IMR-90 (cell line): ENCODE data around the gene DEPDC5. TPM values are rescaled to one million over a fixed set of nuclear protein-coding genes. Genes with fewer than 3 reads are reported as not detected.

Experiments used
- ATAC-seq: fragments of 200-7000 bp; cut with Tn5 transposase; 2 replicates; pipeline ENCODE4 v1.9.1; 2020; ENCODE audit warnings: low read depth, mild to moderate bottlenecking, moderate library complexity
- BruUV-seq: library from RNA; stranded (reverse); fragments of 400-500 nt; replicated peaks from 2 replicates; lab custom pipeline; 2021; lab: Mats Ljungman, UMichigan
- CTCF ChIA-PET: fragments of 300-600 bp; formaldehyde crosslinking; extraction: SDS; loops from one replicate; lab custom pipeline; 2021; ENCODE audit warnings: antibody characterized with exemption; lab: Yijun Ruan, JAX
- POLR2A ChIA-PET: fragments of 300-600 bp; sonication (Branson Sonifier 250); formaldehyde crosslinking; loops from one replicate; lab custom pipeline; 2022; ENCODE audit warnings: antibody characterized with exemption; ENCODE audit not compliant: unreplicated experiment; lab: Charles Lee
- DNase-seq: peaks from one replicate; pipeline ENCODE4 v3.0.0; 2013
- H2AFZ ChIP-seq: replicated peaks from 2 replicates; pipeline ENCODE3; 2013; ENCODE audit warnings: low read length, mild to moderate bottlenecking; ENCODE audit not compliant: poor library complexity
- H2AK5ac ChIP-seq: 2 replicates; pipeline ENCODE4 v1.6.1; 2013; ENCODE audit warnings: low read depth, low read length, inconsistent platforms
- H2AK9ac ChIP-seq: replicated peaks from 2 replicates; pipeline ENCODE3; 2013; ENCODE audit warnings: mild to moderate bottlenecking, low read depth, low read length, moderate library complexity; ENCODE audit not compliant: poor library complexity
- H2BK120ac ChIP-seq: 2 replicates; pipeline ENCODE4 v1.6.1; 2013; ENCODE audit warnings: low read depth, low read length, inconsistent platforms
- H2BK15ac ChIP-seq: 3 replicates; pipeline ENCODE4 v1.6.1; 2013; ENCODE audit warnings: low read depth, low read length, inconsistent platforms
- H2BK20ac ChIP-seq: 2 replicates; pipeline ENCODE4 v1.6.1; 2013; ENCODE audit warnings: low read depth, mild to moderate bottlenecking, inconsistent platforms, low read length, moderate library complexity
- H2BK5ac ChIP-seq: 2 replicates; pipeline ENCODE4 v1.6.1; 2013; ENCODE audit warnings: mild to moderate bottlenecking, low read depth, low read length, inconsistent platforms; ENCODE audit not compliant: poor library complexity, severe bottlenecking
- H3K14ac ChIP-seq: replicated peaks from 2 replicates; pipeline ENCODE4 v1.6.1; 2013; ENCODE audit warnings: low read depth, low read length, inconsistent platforms
- H3K18ac ChIP-seq: 2 replicates; pipeline ENCODE4 v1.6.1; 2013; ENCODE audit warnings: low read depth, low read length, control low read depth
- H3K23ac ChIP-seq: 2 replicates; pipeline ENCODE4 v1.6.1; 2013; ENCODE audit warnings: low read depth, low read length, inconsistent platforms
- H3K27ac ChIP-seq: 2 replicates; pipeline ENCODE4 v1.5.1; 2013; ENCODE audit warnings: mild to moderate bottlenecking, control low read depth, low read length; ENCODE audit not compliant: insufficient read depth
- H3K27me3 ChIP-seq: 2 replicates; pipeline ENCODE4 v1.6.1; 2013; ENCODE audit warnings: low read length; ENCODE audit not compliant: control insufficient read depth, insufficient read depth
- H3K36me3 ChIP-seq: 2 replicates; pipeline ENCODE4 v1.6.1; 2013; ENCODE audit warnings: low read length, mixed read lengths; ENCODE audit not compliant: control insufficient read depth, insufficient read depth
- H3K4ac ChIP-seq: 2 replicates; pipeline ENCODE4 v1.6.1; 2013; ENCODE audit warnings: low read depth, low read length, inconsistent platforms
- H3K4me1 ChIP-seq: 2 replicates; pipeline ENCODE4 v1.6.1; 2013; ENCODE audit warnings: low read length, mixed read lengths; ENCODE audit not compliant: control insufficient read depth, insufficient read depth
- H3K4me2 ChIP-seq: 2 replicates; pipeline ENCODE4 v1.6.1; 2013; ENCODE audit warnings: low read depth, mild to moderate bottlenecking, control low read depth, low read length, moderate library complexity
- H3K4me3 ChIP-seq: 2 replicates; pipeline ENCODE4 v1.5.1; 2013; ENCODE audit warnings: low read depth, mild to moderate bottlenecking, control low read depth, low read length, moderate library complexity; ENCODE audit not compliant: insufficient read depth
- H3K56ac ChIP-seq: 2 replicates; pipeline ENCODE4 v1.6.1; 2013; ENCODE audit warnings: low read length, inconsistent platforms; ENCODE audit not compliant: insufficient read depth; ENCODE audit errors: extremely low read depth
- H3K79me1 ChIP-seq, 2 experiments: 2 replicates each; pipeline ENCODE4 v1.6.1; 2013; ENCODE audit warnings: low read length in 2 of 2, inconsistent platforms in 1 of 2, low read depth in 1 of 2
- H3K9ac ChIP-seq: 2 replicates; pipeline ENCODE4 v1.6.1; 2013; ENCODE audit warnings: low read depth, low read length, control low read depth
- H3K9me1 ChIP-seq: 2 replicates; pipeline ENCODE4 v1.6.1; 2013; ENCODE audit warnings: low read length, inconsistent platforms; ENCODE audit not compliant: insufficient read depth
- H3K9me3 ChIP-seq: 2 replicates; pipeline ENCODE4 v1.6.1; 2013; ENCODE audit warnings: low read length; ENCODE audit not compliant: control insufficient read depth, insufficient read depth
- H4K20me1 ChIP-seq: 2 replicates; pipeline ENCODE4 v1.6.1; 2013; ENCODE audit warnings: low read length, inconsistent platforms; ENCODE audit not compliant: insufficient read depth
- H4K5ac ChIP-seq: 2 replicates; pipeline ENCODE4 v1.6.1; 2013; ENCODE audit warnings: mild to moderate bottlenecking, low read depth, low read length, control low read depth
- H4K8ac ChIP-seq, 2 experiments: 2 replicates each; pipeline ENCODE4 v1.6.1; 2013; ENCODE audit warnings: low read depth in 2 of 2, low read length in 2 of 2, control low read depth in 1 of 2, inconsistent platforms in 1 of 2
- H4K91ac ChIP-seq: 2 replicates; pipeline ENCODE4 v1.6.1; 2013; ENCODE audit warnings: low read depth, low read length, inconsistent platforms; ENCODE audit not compliant: insufficient read depth
- BHLHE40 ChIP-seq: fragments of 150-350 bp; IDR thresholded peaks from 2 replicates; pipeline ENCODE4 v1.6.1; 2016; ENCODE audit warnings: mild to moderate bottlenecking, low read depth, low read length
- CEBPB ChIP-seq: IDR thresholded peaks from 2 replicates; pipeline ENCODE4 v1.6.1; 2012; ENCODE audit warnings: low read depth, low read length, improper control_type of control experiment
- CHD1 ChIP-seq: IDR thresholded peaks from 2 replicates; pipeline ENCODE4 v1.6.1; 2012; ENCODE audit warnings: low read depth, low read length, improper control_type of control experiment
- FOS ChIP-seq: fragments of 150-350 bp; IDR thresholded peaks from 2 replicates; pipeline ENCODE4 v1.6.1; 2016; ENCODE audit warnings: low read depth, low read length
- MAFK ChIP-seq: IDR thresholded peaks from 2 replicates; pipeline ENCODE4 v1.6.1; 2012; ENCODE audit warnings: low read depth, low read length, improper control_type of control experiment
- MAZ ChIP-seq: IDR thresholded peaks from 2 replicates; pipeline ENCODE4 v1.6.1; 2012; ENCODE audit warnings: low read depth, mild to moderate bottlenecking, low read length, improper control_type of control experiment, moderate library complexity, borderline replicate concordance
- MXI1 ChIP-seq: IDR thresholded peaks from 2 replicates; pipeline ENCODE4 v1.6.1; 2012; ENCODE audit warnings: low read depth, mild to moderate bottlenecking, low read length, moderate library complexity, borderline replicate concordance
- NFE2L2 ChIP-seq: fragments of 150-350 bp; IDR thresholded peaks from 2 replicates; pipeline ENCODE4 v1.6.1; 2016; ENCODE audit warnings: low read depth, mild to moderate bottlenecking, low read length
- POLR2A ChIP-seq: IDR thresholded peaks from 2 replicates; pipeline ENCODE4 v1.6.1; 2012; ENCODE audit warnings: mild to moderate bottlenecking, low read depth, low read length
- RAD21 ChIP-seq: IDR thresholded peaks from 2 replicates; pipeline ENCODE4 v1.6.1; 2012; ENCODE audit warnings: low read length, improper control_type of control experiment
- RCOR1 ChIP-seq: IDR thresholded peaks from 2 replicates; pipeline ENCODE4 v1.6.1; 2012; ENCODE audit warnings: mild to moderate bottlenecking, low read length, improper control_type of control experiment; ENCODE audit not compliant: insufficient replicate concordance
- RFX5 ChIP-seq: IDR thresholded peaks from 2 replicates; pipeline ENCODE4 v1.8.0; 2012; ENCODE audit warnings: low read depth, mild to moderate bottlenecking, low read length, moderate library complexity
- SMC3 ChIP-seq: fragments of 150-350 bp; IDR thresholded peaks from 2 replicates; pipeline ENCODE4 v1.6.1; 2016; ENCODE audit warnings: low read depth, mild to moderate bottlenecking, antibody characterized with exemption, low read length, moderate library complexity
- WGBS, 2 experiments: methylation state at CpG; one replicate each; pipeline versions ENCODE4 v1.1.5 to v1.1.7; 2013; ENCODE audit warnings: missing lambda C conversion rate in 2 of 2; ENCODE audit not compliant: insufficient read length in 1 of 2; ENCODE audit errors: extremely low coverage in 2 of 2; 5-methylcytosine and 5-hydroxymethylcytosine counted together
- dilution Hi-C: fragments of 300-500 bp; cut with HindIII; formaldehyde crosslinking; loops from one replicate; pipeline ENCODE4 v1.14.3; 2018; ENCODE audit warnings: low sequenced_read_pairs; ENCODE audit not compliant: unreplicated experiment
- in situ Hi-C: fragments of 300-500 bp; cut with MboI; formaldehyde crosslinking; loops from 3 replicates; pipeline ENCODE4 v1.14.3; 2019; ENCODE audit warnings: low sequenced_read_pairs, inconsistent platforms, mixed read lengths
- intact Hi-C: fragments of 100-400 bp; cut with micrococcal nuclease; formaldehyde crosslinking; loops from 2 replicates; pipeline ENCODE4 v1.10.0; 2022
- polyA plus RNA-seq, 3 experiments: library from polyadenylated mRNA; depleted of rRNA; stranded (reverse); fragments of >200 nt; gene quantifications; 2 replicates each; pipeline ENCODE4 v1.2.3, GENCODE V29; 2012; ENCODE audit warnings: low replicate concordance in 1 of 3
- total RNA-seq: library from RNA; depleted of rRNA; stranded (reverse); fragments of >200 nt; gene quantifications from 2 replicates; pipeline ENCODE4 v1.2.3, GENCODE V29; 2012
- TF ChIP-seq, protein P1 (sequence below): fragments of 150-350 bp; IDR thresholded peaks from 2 replicates; pipeline ENCODE4 v1.6.1; 2017; ENCODE audit warnings: mild to moderate bottlenecking, antibody characterized with exemption, low read length, low read depth
- TF ChIP-seq, protein P2 (sequence below): fragments of 150-350 bp; IDR thresholded peaks from 2 replicates; pipeline ENCODE4 v1.6.1; 2016; ENCODE audit warnings: low read depth, mild to moderate bottlenecking, low read length, moderate library complexity, borderline replicate concordance
- TF ChIP-seq, protein P3 (sequence below): conservative IDR thresholded peaks from 2 replicates; pipeline ENCODE4 v1.5.1; 2012; ENCODE audit warnings: mild to moderate bottlenecking, low read depth, low read length, improper control_type of control experiment

Gene DEPDC5
- total and polyA plus RNA-seq, 2 of the 4 experiments (the other 2 are of a cell fraction), result 6.6 to 12.9 TPM

DNA sequence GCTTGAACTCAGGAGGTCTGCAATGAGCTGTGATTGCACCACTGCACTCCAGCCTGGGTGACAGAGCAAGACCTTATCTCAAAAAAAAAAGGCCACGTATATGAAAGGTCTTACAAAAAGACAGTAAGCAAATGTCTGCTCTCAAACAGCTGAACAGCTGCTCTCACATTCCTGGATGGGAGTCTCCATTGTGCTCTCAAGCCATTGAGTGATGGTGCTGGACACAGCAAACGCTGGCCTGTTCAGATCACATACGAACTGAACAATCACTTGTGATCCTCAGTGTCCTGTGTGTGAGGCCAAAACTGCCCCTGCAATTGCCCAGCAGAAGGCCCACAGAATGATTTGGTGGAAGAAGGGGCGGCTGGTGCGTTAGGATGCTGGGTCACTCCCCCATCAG lies 156.2 kb downstream of the DEPDC5 start:
- DNase-seq, result no peak
- Histone ChIP-seq H2AFZ (no peak overlapping the region), H3K9me3 (no peaks in the 10 kb centered on the region), H3K27me3 (no peaks in the 10 kb centered on the region), H3K4ac (no peak overlapping the region), H3K9me1 (peaks cover 10% of the 10 kb centered on the region), H4K5ac (no peak overlapping the region), H3K4me3 (no peak overlapping the region), H4K20me1 (no peaks in the 10 kb centered on the region), H3K14ac (no peak overlapping the region), H2BK5ac (no peak overlapping the region), H2AK5ac (no peak overlapping the region), H2AK9ac (no peak overlapping the region), H3K79me1 (no peaks in the 10 kb centered on the region), H2BK120ac (no peak overlapping the region), H2BK15ac (no peak overlapping the region), H3K18ac (no peak overlapping the region), H3K4me2 (no peak overlapping the region), H3K56ac (no peak overlapping the region), H4K8ac (no peak overlapping the region), H4K91ac (no peak overlapping the region), H3K9ac (no peak overlapping the region), H3K36me3 (peaks cover 13% of the 10 kb centered on the region), H3K23ac (no peak overlapping the region), H3K4me1 (peaks cover 4% of the 10 kb centered on the region; the same call in 1 of the 2 replicates), H2BK20ac (no peak overlapping the region), H3K27ac (no peak overlapping the region)
- no peak for TF ChIP-seq CEBPB
- no peak for TF ChIP-seq POLR2A
- TF ChIP-seq, protein P1, sequence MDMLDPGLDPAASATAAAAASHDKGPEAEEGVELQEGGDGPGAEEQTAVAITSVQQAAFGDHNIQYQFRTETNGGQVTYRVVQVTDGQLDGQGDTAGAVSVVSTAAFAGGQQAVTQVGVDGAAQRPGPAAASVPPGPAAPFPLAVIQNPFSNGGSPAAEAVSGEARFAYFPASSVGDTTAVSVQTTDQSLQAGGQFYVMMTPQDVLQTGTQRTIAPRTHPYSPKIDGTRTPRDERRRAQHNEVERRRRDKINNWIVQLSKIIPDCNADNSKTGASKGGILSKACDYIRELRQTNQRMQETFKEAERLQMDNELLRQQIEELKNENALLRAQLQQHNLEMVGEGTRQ, result no peak
- no peak for TF ChIP-seq NFE2L2
- TF ChIP-seq RCOR1, result no peak
- TF ChIP-seq FOS, result no peak
- no peak for TF ChIP-seq RAD21
- no peak for TF ChIP-seq SMC3
- TF ChIP-seq, protein P2, sequence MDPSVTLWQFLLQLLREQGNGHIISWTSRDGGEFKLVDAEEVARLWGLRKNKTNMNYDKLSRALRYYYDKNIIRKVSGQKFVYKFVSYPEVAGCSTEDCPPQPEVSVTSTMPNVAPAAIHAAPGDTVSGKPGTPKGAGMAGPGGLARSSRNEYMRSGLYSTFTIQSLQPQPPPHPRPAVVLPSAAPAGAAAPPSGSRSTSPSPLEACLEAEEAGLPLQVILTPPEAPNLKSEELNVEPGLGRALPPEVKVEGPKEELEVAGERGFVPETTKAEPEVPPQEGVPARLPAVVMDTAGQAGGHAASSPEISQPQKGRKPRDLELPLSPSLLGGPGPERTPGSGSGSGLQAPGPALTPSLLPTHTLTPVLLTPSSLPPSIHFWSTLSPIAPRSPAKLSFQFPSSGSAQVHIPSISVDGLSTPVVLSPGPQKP, result no peak
- TF ChIP-seq, protein P3, sequence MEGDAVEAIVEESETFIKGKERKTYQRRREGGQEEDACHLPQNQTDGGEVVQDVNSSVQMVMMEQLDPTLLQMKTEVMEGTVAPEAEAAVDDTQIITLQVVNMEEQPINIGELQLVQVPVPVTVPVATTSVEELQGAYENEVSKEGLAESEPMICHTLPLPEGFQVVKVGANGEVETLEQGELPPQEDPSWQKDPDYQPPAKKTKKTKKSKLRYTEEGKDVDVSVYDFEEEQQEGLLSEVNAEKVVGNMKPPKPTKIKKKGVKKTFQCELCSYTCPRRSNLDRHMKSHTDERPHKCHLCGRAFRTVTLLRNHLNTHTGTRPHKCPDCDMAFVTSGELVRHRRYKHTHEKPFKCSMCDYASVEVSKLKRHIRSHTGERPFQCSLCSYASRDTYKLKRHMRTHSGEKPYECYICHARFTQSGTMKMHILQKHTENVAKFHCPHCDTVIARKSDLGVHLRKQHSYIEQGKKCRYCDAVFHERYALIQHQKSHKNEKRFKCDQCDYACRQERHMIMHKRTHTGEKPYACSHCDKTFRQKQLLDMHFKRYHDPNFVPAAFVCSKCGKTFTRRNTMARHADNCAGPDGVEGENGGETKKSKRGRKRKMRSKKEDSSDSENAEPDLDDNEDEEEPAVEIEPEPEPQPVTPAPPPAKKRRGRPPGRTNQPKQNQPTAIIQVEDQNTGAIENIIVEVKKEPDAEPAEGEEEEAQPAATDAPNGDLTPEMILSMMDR, result no peak
- no peak for TF ChIP-seq MAZ
- TF ChIP-seq BHLHE40, result no peak
- no peak for TF ChIP-seq MXI1
- TF ChIP-seq CHD1, result no peak
- TF ChIP-seq MAFK, result no peak
- no peak for TF ChIP-seq RFX5
- in situ Hi-C loops (no loop called here), intact Hi-C loops (no loop called here), dilution Hi-C loops (no loop called here)
- POLR2A ChIA-PET, result no interaction called here
- BruUV-seq, result no TSS peak
- whole genome bisulfite sequencing, 2 experiments, result 92% methylated on average over 2 of the region's 5 CpGs; no CpG with 5 or more reads in 1 of the 2 experiments
- CTCF ChIA-PET, result interaction anchor here (1.4 kb wide), 1 partner anchor 9 kb away, joined by 3 read pairs; no protein-coding TSS in a partner anchor
- no peak for ATAC-seq
